GM18498 (cell line): ENCODE measurements around the gene SIGLEC7.

Source experiments
- ATAC-seq: cut with Tn5 transposase; IDR thresholded peaks from one replicate; pipeline ENCODE4 v1.9.1; 2021; ENCODE audit warnings: mild to moderate bottlenecking, moderate library complexity; ENCODE audit not compliant: unreplicated experiment

SIGLEC7 gene

DNA sequence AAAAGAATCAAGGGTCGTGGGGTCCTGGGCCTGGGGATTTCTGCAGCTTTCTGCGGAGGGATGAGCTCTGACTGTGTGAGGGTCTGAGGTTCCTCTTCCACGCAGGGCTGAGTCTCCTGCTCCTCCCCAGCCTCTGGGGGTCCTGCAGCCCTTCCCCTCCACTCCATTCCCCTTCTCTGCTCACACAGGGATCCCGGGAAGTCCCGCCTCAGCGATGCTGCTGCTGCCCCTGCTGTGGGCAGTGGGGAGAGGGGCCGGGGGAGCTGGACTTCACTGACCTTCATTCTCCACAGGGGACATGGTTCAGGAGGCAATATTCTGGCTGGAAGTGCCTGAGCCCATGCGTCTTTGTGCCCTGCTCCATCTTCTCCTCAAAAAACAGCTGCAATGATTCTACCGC, 56.5 kb downstream of the SIGLEC7 start:
- no peak for ATAC-seq

DNA sequence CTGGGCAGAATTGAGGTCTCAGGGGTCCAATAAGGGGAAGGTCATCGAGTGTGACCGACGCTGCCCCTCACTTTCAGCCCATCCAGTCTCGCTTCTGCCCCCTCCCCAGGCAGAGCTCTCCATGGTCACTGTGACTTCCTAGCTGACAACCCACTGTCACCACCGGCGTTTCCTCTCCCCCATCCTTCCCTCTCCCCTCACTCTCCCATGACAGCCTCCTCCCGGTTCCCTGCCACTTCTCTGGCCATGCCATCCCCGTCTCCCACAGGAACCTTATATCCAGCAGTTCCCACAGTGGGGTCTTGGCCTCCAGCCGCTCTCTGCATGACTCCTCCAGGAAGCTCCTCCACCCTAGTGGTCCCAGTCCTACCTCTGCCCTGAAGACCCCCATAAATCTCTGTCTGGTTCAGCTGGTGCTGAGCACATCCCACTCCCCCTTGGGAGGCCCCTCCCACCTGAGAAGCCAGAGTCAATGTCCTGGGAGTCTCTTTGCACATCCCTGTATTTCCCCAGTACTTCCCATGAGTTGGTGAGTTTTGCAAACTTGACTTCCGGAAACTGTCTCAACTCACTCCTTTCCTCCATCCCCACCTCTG, 58.1 kb downstream of the SIGLEC7 start:
- ATAC-seq = no peak

DNA sequence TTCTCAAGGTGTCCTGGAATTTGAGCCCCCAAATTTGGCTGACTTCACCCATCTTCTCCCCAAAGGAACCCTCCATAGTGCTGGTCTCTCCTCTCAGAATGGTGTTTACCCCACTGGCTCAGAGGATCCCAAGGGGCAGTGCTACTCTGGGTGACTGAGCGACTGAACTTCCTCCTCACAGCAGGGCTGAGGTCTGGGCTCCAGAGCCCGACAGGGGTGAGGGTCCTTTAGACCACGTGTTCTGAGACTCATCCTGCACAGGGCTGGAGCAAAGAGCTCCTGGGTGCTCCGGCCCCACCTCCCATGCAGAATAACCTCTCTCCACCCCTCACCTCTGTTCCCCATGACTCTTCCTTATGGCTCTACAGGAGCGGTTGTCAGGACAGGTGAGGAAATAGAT, 59.6 kb downstream of the SIGLEC7 start:
- no peak for ATAC-seq
